PC-9 (cell line): ENCODE data around the gene ADGRV1. TPM values are rescaled to one million over a fixed set of nuclear protein-coding genes. Genes with fewer than 3 reads are reported as not detected.

Experiments used
- BruUV-seq: library from RNA; stranded (reverse); fragments of 400-500 nt; replicated peaks from 2 replicates; lab custom pipeline; 2021; lab: Mats Ljungman, UMichigan
- CTCF ChIA-PET: fragments of 300-600 bp; sonication (Branson Sonifier 250); formaldehyde crosslinking; loops from one replicate; lab custom pipeline; 2022; ENCODE audit warnings: antibody characterized with exemption; lab: Charles Lee
- POLR2A ChIA-PET: fragments of 300-600 bp; sonication (Branson Sonifier 250); formaldehyde crosslinking; loops from one replicate; lab custom pipeline; 2022; ENCODE audit warnings: antibody characterized with exemption; ENCODE audit not compliant: unreplicated experiment; lab: Charles Lee
- DNase-seq, 2 experiments: peaks; one replicate each; pipeline versions ENCODE4 v3.0.0 to v3.0.0-alpha.2; 2015 to 2022; ENCODE audit warnings: mixed read lengths in 1 of 2
- H2AFZ ChIP-seq: fragments of 200-600 bp; sonication (generic); 2 replicates; pipeline ENCODE4 v1.8.1; 2017; ENCODE audit warnings: antibody characterized with exemption
- H3F3A ChIP-seq: fragments of 200-600 bp; sonication (generic); 2 replicates; pipeline ENCODE4 v1.8.1; 2017; ENCODE audit warnings: antibody characterized with exemption, mild to moderate bottlenecking, low read depth; ENCODE audit not compliant: insufficient read depth
- H3K27ac ChIP-seq: fragments of 200-600 bp; sonication (generic); 2 replicates; pipeline ENCODE4 v1.6.1; 2016; ENCODE audit warnings: mixed run types
- H3K27me3 ChIP-seq: fragments of 200-600 bp; sonication (generic); 2 replicates; pipeline ENCODE4 v1.6.1; 2016; ENCODE audit warnings: low read depth, mixed run types; ENCODE audit not compliant: insufficient read depth
- H3K36me3 ChIP-seq: fragments of 200-600 bp; sonication (generic); 2 replicates; pipeline ENCODE4 v1.6.1; 2016; ENCODE audit warnings: low read depth, mixed run types
- H3K4me1 ChIP-seq: fragments of 200-600 bp; sonication (generic); replicated peaks from 2 replicates; pipeline ENCODE4 v1.6.1; 2016; ENCODE audit warnings: mixed run types; ENCODE audit not compliant: insufficient read depth
- H3K4me2 ChIP-seq: fragments of 200-600 bp; sonication (generic); 2 replicates; pipeline ENCODE4 v1.6.1; 2017; ENCODE audit warnings: mixed run types
- H3K4me3 ChIP-seq: fragments of 200-600 bp; sonication (generic); 2 replicates; pipeline ENCODE4 v1.6.1; 2016; ENCODE audit warnings: mixed run types
- H3K79me2 ChIP-seq: fragments of 200-600 bp; sonication (generic); 2 replicates; pipeline ENCODE4 v1.6.1; 2017; ENCODE audit warnings: low read depth, mixed run types
- H3K9me2 ChIP-seq: fragments of 200-600 bp; sonication (generic); 2 replicates; pipeline ENCODE4 v1.8.1; 2017; ENCODE audit warnings: mild to moderate bottlenecking; ENCODE audit not compliant: insufficient read depth
- H3K9me3 ChIP-seq: fragments of 200-600 bp; sonication (generic); 2 replicates; pipeline ENCODE4 v1.8.1; 2016; ENCODE audit warnings: low read depth; ENCODE audit not compliant: insufficient read depth
- H4K20me1 ChIP-seq: fragments of 200-600 bp; sonication (generic); 2 replicates; pipeline ENCODE4 v1.8.1; 2017; ENCODE audit not compliant: insufficient read depth
- EZH2 ChIP-seq: fragments of 200-600 bp; sonication (generic); IDR thresholded peaks from 2 replicates; pipeline ENCODE4 v1.8.0; 2017; ENCODE audit warnings: antibody characterized with exemption, low read depth
- intact Hi-C: fragments of 100-400 bp; cut with micrococcal nuclease; formaldehyde crosslinking; loops from one replicate; pipeline ENCODE4 v1.10.0; 2022; ENCODE audit not compliant: unreplicated experiment
- total RNA-seq: library from RNA; stranded (reverse); gene quantifications from 2 replicates; pipeline ENCODE4 v1.2.3, GENCODE V29; 2021
- TF ChIP-seq, protein P1 (sequence below): fragments of 200-600 bp; sonication (generic); conservative IDR thresholded peaks from 2 replicates; pipeline ENCODE4 v1.6.1; 2017; ENCODE audit warnings: mixed run types, antibody characterized with exemption, mild to moderate bottlenecking, moderate library complexity

The ADGRV1 gene
- total RNA-seq, 1 experiment from 2014 or later: 1.0 TPM

DNA sequence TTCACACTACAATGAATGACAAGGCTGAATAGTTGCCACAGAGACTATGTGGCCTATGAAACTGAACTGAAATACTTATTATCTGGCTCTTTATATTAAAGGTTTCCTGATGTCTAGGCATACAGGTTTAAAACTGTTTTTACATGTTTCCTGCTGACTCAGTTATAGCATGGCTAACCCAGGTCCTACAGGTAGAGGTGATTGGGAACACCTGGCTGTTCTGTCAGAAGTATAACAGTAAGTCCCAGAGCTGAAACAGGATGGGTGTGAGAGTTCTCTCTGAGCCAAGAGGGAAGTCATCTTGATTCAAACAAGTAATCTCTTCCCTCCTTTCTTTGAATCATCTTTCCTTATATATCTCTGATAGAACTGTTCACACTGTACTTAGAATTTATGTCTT is 4.9 kb upstream of the ADGRV1 start:
- H4K20me1 ChIP-seq: no peaks in the 10 kb centered on the region
- no peaks in the 10 kb centered on the region for H3F3A ChIP-seq
- POLR2A ChIA-PET: no interaction called here
- no peaks in the 10 kb centered on the region for H3K9me2 ChIP-seq
- no peaks in the 10 kb centered on the region for H3K36me3 ChIP-seq
- intact Hi-C loops: no loop called here
- H3K9me3 ChIP-seq: no peaks in the 10 kb centered on the region
- H3K79me2 ChIP-seq: no peaks in the 10 kb centered on the region
- no peak overlapping the region for H3K4me2 ChIP-seq
- CTCF ChIA-PET: no interaction called here
- no peak overlapping the region for H2AFZ ChIP-seq
- H3K4me3 ChIP-seq: no peak overlapping the region
- H3K27ac ChIP-seq: no peak overlapping the region
- 0 out of 2 replicates have a peak, but pooled peaks cover 6% of the 10 kb centered on the region for H3K4me1 ChIP-seq
- DNase-seq: no peak
- H3K27me3 ChIP-seq: peaks cover 78% of the 10 kb centered on the region
- TF ChIP-seq, protein P1, sequence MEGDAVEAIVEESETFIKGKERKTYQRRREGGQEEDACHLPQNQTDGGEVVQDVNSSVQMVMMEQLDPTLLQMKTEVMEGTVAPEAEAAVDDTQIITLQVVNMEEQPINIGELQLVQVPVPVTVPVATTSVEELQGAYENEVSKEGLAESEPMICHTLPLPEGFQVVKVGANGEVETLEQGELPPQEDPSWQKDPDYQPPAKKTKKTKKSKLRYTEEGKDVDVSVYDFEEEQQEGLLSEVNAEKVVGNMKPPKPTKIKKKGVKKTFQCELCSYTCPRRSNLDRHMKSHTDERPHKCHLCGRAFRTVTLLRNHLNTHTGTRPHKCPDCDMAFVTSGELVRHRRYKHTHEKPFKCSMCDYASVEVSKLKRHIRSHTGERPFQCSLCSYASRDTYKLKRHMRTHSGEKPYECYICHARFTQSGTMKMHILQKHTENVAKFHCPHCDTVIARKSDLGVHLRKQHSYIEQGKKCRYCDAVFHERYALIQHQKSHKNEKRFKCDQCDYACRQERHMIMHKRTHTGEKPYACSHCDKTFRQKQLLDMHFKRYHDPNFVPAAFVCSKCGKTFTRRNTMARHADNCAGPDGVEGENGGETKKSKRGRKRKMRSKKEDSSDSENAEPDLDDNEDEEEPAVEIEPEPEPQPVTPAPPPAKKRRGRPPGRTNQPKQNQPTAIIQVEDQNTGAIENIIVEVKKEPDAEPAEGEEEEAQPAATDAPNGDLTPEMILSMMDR: no peak
- TF ChIP-seq EZH2: no peak
- no TSS peak for BruUV-seq

DNA sequence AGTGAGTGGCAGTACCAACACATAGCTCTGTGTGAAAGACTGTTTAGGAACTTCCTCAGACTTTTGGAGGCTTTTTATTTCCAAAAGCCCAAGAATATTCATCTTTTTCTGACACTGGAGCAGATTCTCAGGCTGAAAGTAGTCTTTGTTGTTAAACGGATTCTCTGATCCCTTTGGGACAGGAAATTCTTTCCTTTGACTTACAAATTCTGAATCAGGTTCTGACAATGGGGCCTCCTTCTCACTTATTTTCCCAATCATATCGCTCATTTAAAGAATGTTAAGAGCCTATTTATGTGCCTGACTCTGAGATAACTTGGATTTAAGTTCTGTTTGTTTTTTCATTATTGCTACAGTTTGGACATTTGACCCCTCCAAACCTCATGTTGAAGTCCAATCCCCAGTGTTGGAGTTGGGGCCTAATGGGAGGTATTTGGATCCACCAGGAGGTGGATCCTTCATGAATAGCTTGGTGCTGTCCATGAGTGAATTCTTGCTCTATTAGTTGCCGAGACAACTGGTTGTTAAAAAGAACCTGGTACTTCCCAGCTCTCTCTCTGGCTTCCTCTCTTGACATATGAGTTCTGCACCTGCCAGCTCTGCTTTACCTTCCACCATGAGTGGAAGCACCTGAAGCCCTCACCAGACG is 4.1 kb upstream of the ADGRV1 start:
- CTCF ChIA-PET: no interaction called here
- H3K27me3 ChIP-seq: peaks cover 78% of the 10 kb centered on the region
- H3K4me1 ChIP-seq: 0 out of 2 replicates have a peak, but pooled peaks cover 4% of the 10 kb centered on the region
- no peak overlapping the region for H3K4me3 ChIP-seq
- no peak overlapping the region for H2AFZ ChIP-seq
- H3K36me3 ChIP-seq: no peaks in the 10 kb centered on the region
- DNase-seq: no peak
- no peaks in the 10 kb centered on the region for H3F3A ChIP-seq
- no peaks in the 10 kb centered on the region for H3K9me2 ChIP-seq
- no peaks in the 10 kb centered on the region for H4K20me1 ChIP-seq
- no peaks in the 10 kb centered on the region for H3K9me3 ChIP-seq
- intact Hi-C loops: no loop called here
- TF ChIP-seq, protein P1: no peak
- no peak for TF ChIP-seq EZH2
- POLR2A ChIA-PET: no interaction called here
- no TSS peak for BruUV-seq
- no peak overlapping the region for H3K4me2 ChIP-seq
- no peak overlapping the region for H3K27ac ChIP-seq
- no peaks in the 10 kb centered on the region for H3K79me2 ChIP-seq

DNA sequence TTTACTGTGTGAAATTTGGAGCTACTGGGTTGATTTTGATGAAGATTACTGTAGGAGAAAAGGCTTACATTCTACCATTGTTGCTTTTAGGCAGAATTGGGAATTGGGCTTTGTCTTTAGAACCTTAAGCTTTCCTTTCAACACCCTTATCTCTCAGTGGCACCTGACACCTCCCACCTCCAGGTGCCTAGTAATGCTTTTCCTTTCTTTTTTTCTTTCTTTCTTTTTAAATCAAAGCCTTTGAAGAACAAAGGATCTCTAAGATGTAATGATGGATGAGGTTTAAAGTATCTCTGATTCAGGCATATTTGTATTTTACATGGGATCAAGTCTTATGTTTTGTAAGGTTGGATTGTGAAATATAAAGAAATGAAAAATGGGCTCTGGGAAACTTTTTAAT is 2.9 kb upstream of the ADGRV1 start:
- TF ChIP-seq, protein P1: no peak
- TF ChIP-seq EZH2: no peak
- Histone ChIP-seq H2AFZ (no peak overlapping the region), H3K4me3 (no peak overlapping the region), H3K9me3 (no peaks in the 10 kb centered on the region), H3K4me1 (0 out of 2 replicates have a peak, but pooled peaks cover 4% of the 10 kb centered on the region), H4K20me1 (no peaks in the 10 kb centered on the region), H3K27me3 (peaks cover 69% of the 10 kb centered on the region), H3K79me2 (no peaks in the 10 kb centered on the region), H3F3A (no peaks in the 10 kb centered on the region), H3K9me2 (no peaks in the 10 kb centered on the region), H3K36me3 (no peaks in the 10 kb centered on the region), H3K4me2 (no peak overlapping the region), H3K27ac (no peak overlapping the region)
- ChIA-PET POLR2A (no interaction called here), CTCF (no interaction called here)
- DNase-seq: no peak
- intact Hi-C loops: loop anchor here (2.0 kb wide), 1 partner anchor 27 kb away; the partner anchor contains the start of gene LYSMD3
- no TSS peak for BruUV-seq
